H7 (cell line): ENCODE results near the gene RNF222. TPM values are rescaled to one million over a fixed set of nuclear protein-coding genes. Genes with fewer than 3 reads are reported as not detected.
A peak's percentile ranks its signal among the peaks of the same experiment; 100 is the strongest.

Source experiments
- DNase-seq: peaks from one replicate; pipeline ENCODE4 v3.0.0; 2012
- H3K27me3 ChIP-seq: 2 replicates; pipeline ENCODE4 v1.6.0; 2011; ENCODE audit warnings: mild to moderate bottlenecking, low read length; ENCODE audit not compliant: control insufficient read depth, insufficient read depth
- H3K36me3 ChIP-seq: replicated peaks from 2 replicates; pipeline ENCODE4 v1.5.1; 2011; ENCODE audit warnings: low read length; ENCODE audit not compliant: control insufficient read depth, insufficient read depth
- H3K4me3 ChIP-seq: 2 replicates; pipeline ENCODE4 v1.5.1; 2011; ENCODE audit warnings: low read depth, mild to moderate bottlenecking, control low read depth, low read length, moderate library complexity; ENCODE audit not compliant: insufficient read depth
- total RNA-seq: library from RNA; depleted of rRNA; stranded (reverse); fragments of >200 nt; shearing (Covaris generic); gene quantifications from 2 replicates; pipeline ENCODE4 v1.2.3, GENCODE V29; 2014; rRNA removed

Gene RNF222, protein sequence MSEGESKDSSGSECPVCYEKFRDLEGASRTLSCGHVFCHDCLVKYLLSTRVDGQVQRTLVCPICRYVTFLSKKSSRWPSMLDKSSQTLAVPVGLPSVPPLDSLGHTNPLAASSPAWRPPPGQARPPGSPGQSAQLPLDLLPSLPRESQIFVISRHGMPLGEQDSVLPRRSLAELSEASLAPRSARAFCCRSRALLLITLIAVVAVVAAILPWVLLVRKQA
- total RNA-seq = not detected in 2 replicates

DNA sequence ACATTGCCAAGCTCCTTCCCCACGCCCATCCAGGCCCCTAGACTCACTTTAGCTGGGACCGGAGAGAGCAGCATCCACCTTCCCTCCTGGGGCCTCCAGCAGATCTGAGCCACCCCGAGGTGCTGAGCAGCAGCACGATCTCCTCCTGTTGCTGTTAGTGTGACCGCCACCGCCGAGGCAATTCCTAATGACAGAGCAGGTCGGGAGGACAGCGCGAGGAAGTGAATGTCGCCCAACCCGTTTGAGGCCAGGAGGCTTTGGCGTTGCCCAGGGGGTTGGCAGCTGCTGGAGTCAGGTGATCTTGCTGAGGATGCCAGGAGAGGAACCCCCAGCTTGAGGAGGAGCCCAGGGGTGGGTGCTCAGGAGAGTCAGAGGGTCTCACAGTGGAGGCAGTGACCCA lies at the start of gene RNF222:
RNF222 (minus strand) TSS at position 192 of the 400 bp plus-strand sequence. CDS start 4,366 bp downstream, outside the sequence.
- no peak for DNase-seq
- no peaks in the 10 kb centered on the region for H3K36me3 ChIP-seq
- no peak within 1 kb of the TSS for H3K4me3 ChIP-seq
- H3K27me3 ChIP-seq = no peaks in the 10 kb centered on the region

- DNase-seq = no peak
- Histone ChIP-seq H3K36me3 (peaks cover 4% of the 10 kb centered on the region), H3K4me3 (no peak overlapping the region)
Measured at GRCh38 chr17:8445536-8445935, 47.9 kb upstream of the RNF222 start.

GRCh38 chr17:8444494-8444893 lies 46.9 kb upstream of the RNF222 start:
- Histone ChIP-seq H3K27me3 (no peaks in the 10 kb centered on the region), H3K4me3 (no peak overlapping the region), H3K36me3 (peaks cover 5% of the 10 kb centered on the region)
- DNase-seq = no peak

More at GRCh38 chr17:8445536-8445935, 47.9 kb upstream of the RNF222 start:
- H3K27me3 ChIP-seq = no peaks in the 10 kb centered on the region

GRCh38 chr17:8443756-8444155 lies 46.1 kb upstream of the RNF222 start:
- H3K36me3 ChIP-seq = peaks cover 5% of the 10 kb centered on the region
- no peaks in the 10 kb centered on the region for H3K27me3 ChIP-seq
- DNase-seq = no peak
- no peak overlapping the region for H3K4me3 ChIP-seq

- no peak for DNase-seq
- Histone ChIP-seq H3K27me3 (no peaks in the 10 kb centered on the region), H3K36me3 (peaks cover 2% of the 10 kb centered on the region), H3K4me3 (no peak overlapping the region)
Measured at GRCh38 chr17:8442310-8442709, 44.7 kb upstream of the RNF222 start.

GRCh38 chr17:8441690-8442089 lies 44.1 kb upstream of the RNF222 start:
- Histone ChIP-seq H3K27me3 (no peaks in the 10 kb centered on the region), H3K4me3 (no peak overlapping the region), H3K36me3 (peaks cover 2% of the 10 kb centered on the region)
- no peak for DNase-seq

DNA sequence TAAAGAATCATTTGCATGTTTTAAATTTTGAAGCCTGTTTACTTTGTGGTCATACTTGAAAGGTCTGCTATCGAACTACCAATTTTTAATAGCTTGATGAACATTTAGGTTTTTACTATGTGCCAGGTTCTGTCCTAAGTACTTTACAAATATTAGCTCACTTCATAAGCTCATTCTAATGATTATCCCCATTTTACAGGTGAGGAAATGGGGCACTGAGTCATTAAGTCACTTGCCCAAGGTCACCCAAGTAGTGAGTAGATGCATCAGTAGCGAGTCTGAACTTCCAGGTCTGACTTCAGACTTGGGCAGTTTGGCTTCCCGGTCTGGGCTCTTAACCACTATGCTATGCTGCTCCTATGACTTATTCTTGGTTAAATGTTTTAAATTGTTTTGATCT lies 42.1 kb upstream of the RNF222 start:
- DNase-seq = no peak
- Histone ChIP-seq H3K4me3 (no peak overlapping the region), H3K36me3 (peaks cover 2% of the 10 kb centered on the region; the same call in 1 of the 2 replicates), H3K27me3 (no peaks in the 10 kb centered on the region)

DNA sequence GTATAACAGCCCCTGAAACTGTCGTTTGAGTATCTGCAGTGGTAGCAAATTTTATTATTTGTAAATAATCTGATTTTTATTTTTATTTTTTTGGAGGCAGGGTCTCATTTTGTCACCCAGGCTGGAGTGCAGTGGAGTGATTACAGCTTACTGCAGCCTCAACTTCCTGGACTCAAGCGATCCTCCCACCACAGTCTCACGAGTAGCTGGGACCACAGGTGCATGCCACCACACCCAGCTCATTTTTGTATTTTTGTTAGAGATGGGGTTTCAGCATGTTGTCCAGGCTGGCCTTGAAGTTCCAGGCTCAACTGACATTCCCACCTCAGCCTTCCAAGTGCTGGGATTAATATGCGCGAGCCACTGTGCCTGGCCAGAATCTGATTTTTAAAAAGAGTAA lies 40.8 kb upstream of the RNF222 start:
- no peaks in the 10 kb centered on the region for H3K27me3 ChIP-seq
- no peak for DNase-seq
- H3K36me3 ChIP-seq = peaks cover 2% of the 10 kb centered on the region; the same call in 1 of the 2 replicates
- H3K4me3 ChIP-seq = no peak overlapping the region

- H3K4me3 ChIP-seq = peak overlapping the region; percentile 88
- no peaks in the 10 kb centered on the region for H3K27me3 ChIP-seq
- DNase-seq = no peak
- H3K36me3 ChIP-seq = peaks cover 2% of the 10 kb centered on the region; the same call in 1 of the 2 replicates
Measured at GRCh38 chr17:8436844-8437171, 39.2 kb upstream of the RNF222 start.

GRCh38 chr17:8436169-8436843 lies 38.7 kb upstream of the RNF222 start:
- H3K27me3 ChIP-seq = no peaks in the 10 kb centered on the region
- peak; percentile 84 for DNase-seq
- H3K36me3 ChIP-seq = peaks cover 2% of the 10 kb centered on the region; the same call in 1 of the 2 replicates
- peak overlapping the region; percentile 88 for H3K4me3 ChIP-seq

- peak; percentile 100 for DNase-seq
- no peaks in the 10 kb centered on the region for H3K27me3 ChIP-seq
- H3K36me3 ChIP-seq = peaks cover 2% of the 10 kb centered on the region; the same call in 1 of the 2 replicates
Measured at GRCh38 chr17:8435245-8436168, 37.9 kb upstream of the RNF222 start, which contains the start of gene NDEL1. Gene NDEL1 (plus strand): TSS chr17:8435884. CDS start chr17:8444272, 8,388 bp downstream.

GRCh38 chr17:8430966-8431365 lies 33.3 kb upstream of the RNF222 start:
- no peak for DNase-seq
- Histone ChIP-seq H3K36me3 (no peaks in the 10 kb centered on the region), H3K4me3 (no peak overlapping the region), H3K27me3 (no peaks in the 10 kb centered on the region)

More at GRCh38 chr17:8435245-8436168, 37.9 kb upstream of the RNF222 start, which contains the start of gene NDEL1:
- peak within 1 kb of the TSS; percentile 88 for H3K4me3 ChIP-seq

DNA sequence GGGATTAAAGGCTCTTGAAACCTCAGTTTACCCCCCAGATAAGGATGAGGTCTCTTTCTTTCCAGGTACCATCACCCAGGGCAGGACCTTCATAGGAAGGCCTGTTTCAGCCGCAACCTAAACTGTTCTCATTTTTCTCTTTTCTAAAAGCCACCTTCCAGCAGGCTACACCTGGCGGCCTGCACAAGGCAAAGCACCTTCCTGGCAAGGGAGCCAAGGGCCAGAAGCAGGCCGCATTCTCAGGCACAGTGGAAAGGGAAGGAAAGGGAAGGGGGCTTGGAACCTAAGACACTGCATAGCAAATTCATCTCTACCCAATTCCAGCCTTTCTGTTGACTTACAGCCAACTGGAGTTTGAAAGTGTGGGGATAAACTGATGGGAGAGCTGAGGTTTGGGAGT lies 29.2 kb upstream of the RNF222 start:
- DNase-seq = peak; percentile 36
- H3K27me3 ChIP-seq = no peaks in the 10 kb centered on the region
- H3K36me3 ChIP-seq = no peaks in the 10 kb centered on the region
- no peak overlapping the region for H3K4me3 ChIP-seq

DNA sequence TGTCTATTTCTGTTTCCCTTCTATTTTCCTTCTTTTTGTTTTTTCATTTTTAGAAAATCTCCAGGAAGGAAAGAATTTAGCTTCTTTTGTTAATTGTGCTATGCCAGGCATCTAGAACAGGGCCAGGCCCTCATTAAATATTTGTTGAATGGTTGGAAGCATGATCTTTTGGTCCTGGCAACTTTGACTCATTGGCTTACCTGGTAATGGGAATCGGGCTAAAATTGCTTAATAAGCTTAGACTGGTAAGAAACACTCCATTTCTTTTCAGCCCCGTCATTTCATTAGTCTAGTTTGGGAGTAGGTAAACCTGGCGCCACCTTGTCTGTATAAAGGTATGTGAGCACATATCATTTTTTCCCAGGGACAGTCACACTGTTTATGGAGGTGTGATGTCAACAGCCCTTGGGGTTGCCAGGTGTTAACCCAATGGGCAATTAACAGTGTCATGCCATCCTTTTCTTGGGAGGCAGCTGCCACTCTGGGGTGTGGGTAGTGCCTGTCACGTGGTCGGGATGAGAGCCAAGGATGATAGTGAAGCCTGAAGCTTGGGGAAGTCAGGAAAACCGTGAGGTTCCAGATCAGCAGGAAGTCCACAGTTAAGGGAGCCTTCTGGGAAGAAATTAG lies 28.6 kb upstream of the RNF222 start:
- H3K36me3 ChIP-seq = no peaks in the 10 kb centered on the region
- no peak for DNase-seq
- H3K27me3 ChIP-seq = no peaks in the 10 kb centered on the region
- no peak overlapping the region for H3K4me3 ChIP-seq
